HCT116 (cell line): Measurements from ENCODE around the gene PKD2L1. TPM values are rescaled to one million over a fixed set of nuclear protein-coding genes. Genes with fewer than 3 reads are reported as not detected.
A peak's percentile ranks its signal among the peaks of the same experiment; 100 is the strongest.

ENCODE experiments used
- ATAC-seq: fragments of 200-7000 bp; cut with Tn5 transposase; 2 replicates; pipeline ENCODE4 v1.9.1; 2020; ENCODE audit warnings: mild to moderate bottlenecking, moderate library complexity
- BruUV-seq: library from RNA; stranded (reverse); fragments of 400-500 nt; replicated peaks from 2 replicates; lab custom pipeline; 2021; lab: Mats Ljungman, UMichigan
- CTCF ChIA-PET: fragments of 300-600 bp; sonication (Branson Sonifier 250); formaldehyde crosslinking; loops from one replicate; lab custom pipeline; 2021; ENCODE audit warnings: antibody characterized with exemption; lab: Charles Lee
- POLR2A ChIA-PET: fragments of 300-600, 350-600 bp; sonication (Branson Sonifier 250); formaldehyde crosslinking; loops from one replicate; lab custom pipeline; 2021; ENCODE audit warnings: antibody characterized with exemption; lab: Charles Lee
- RAD21 ChIA-PET, 2 experiments: fragments of 300-600 bp; sonication (Branson Sonifier 250); formaldehyde crosslinking; loops; one replicate each; lab custom pipeline; 2023; ENCODE audit warnings: low total read pairs in 2 of 2; ENCODE audit not compliant: uncharacterized antibody in 2 of 2, unreplicated experiment in 2 of 2, low non-redundant PET in 1 of 2; lab: Charles Lee
- DNase-seq: peaks from one replicate; pipeline ENCODE4 v3.0.0-alpha.2; 2010; ENCODE audit warnings: low read depth, low spot score
- H2AFZ ChIP-seq: fragments of 200-600 bp; shearing (Covaris generic), sonication (generic); 2 replicates; pipeline ENCODE4 v1.6.1; 2017; ENCODE audit warnings: low read depth, mixed run types, mixed read lengths, antibody characterized with exemption, low read length; ENCODE audit not compliant: poor library complexity, severe bottlenecking
- H3K27ac ChIP-seq: 2 replicates; pipeline ENCODE4 v1.5.1; 2012; ENCODE audit warnings: low read depth, low read length
- H3K27me3 ChIP-seq: fragments of 200-600 bp; sonication (generic); 2 replicates; pipeline ENCODE4 v1.6.1; 2016; ENCODE audit warnings: mixed run types, low read length, mixed read lengths; ENCODE audit not compliant: insufficient read depth
- H3K36me3 ChIP-seq, 2 experiments: fragments of 200-500 bp in 1 of 2; fragments of 200-600 bp in 1 of 2; sonication (Bioruptor generic) in 1 of 2; sonication (generic) in 1 of 2; 2 replicates each; pipeline versions ENCODE4 v1.5.1 to v1.6.1; 2014 to 2016; ENCODE audit warnings: low read length in 2 of 2, inconsistent platforms in 1 of 2, mixed read lengths in 1 of 2, mixed run types in 1 of 2; ENCODE audit not compliant: insufficient read depth in 2 of 2, control insufficient read depth in 1 of 2
- H3K4me1 ChIP-seq, 2 experiments: fragments of 200-600 bp in 1 of 2; sonication (generic) in 1 of 2; 2 replicates each; pipeline versions ENCODE4 v1.5.1 to v1.6.1; 2012 to 2017; ENCODE audit warnings: low read length in 2 of 2, inconsistent platforms in 1 of 2, mild to moderate bottlenecking in 1 of 2, mixed read lengths in 1 of 2, mixed run types in 1 of 2, moderate library complexity in 1 of 2; ENCODE audit not compliant: insufficient read depth in 2 of 2, control insufficient read depth in 1 of 2
- H3K4me2 ChIP-seq: fragments of 200-600 bp; sonication (generic); 2 replicates; pipeline ENCODE4 v1.6.1; 2017; ENCODE audit warnings: mixed run types, low read length, mixed read lengths
- H3K4me3 ChIP-seq, 2 experiments: fragments of 200-600 bp in 1 of 2; sonication (generic) in 1 of 2; replicated peaks in 1 of 2; 2 replicates each; pipeline ENCODE4 v1.5.1; 2011 to 2016; ENCODE audit warnings: low read length in 2 of 2, control low read depth in 1 of 2, low read depth in 1 of 2, mild to moderate bottlenecking in 1 of 2, mixed read lengths in 1 of 2, mixed run types in 1 of 2
- H3K79me2 ChIP-seq: fragments of 200-600 bp; sonication (generic); 2 replicates; pipeline ENCODE4 v1.6.1; 2017; ENCODE audit warnings: mild to moderate bottlenecking, mixed run types, low read length, moderate library complexity, mixed read lengths; ENCODE audit not compliant: insufficient read depth
- H3K9ac ChIP-seq: fragments of 200-600 bp; sonication (generic); 2 replicates; pipeline ENCODE4 v1.6.1; 2016; ENCODE audit warnings: low read length, mixed read lengths
- H3K9me2 ChIP-seq: fragments of 200-600 bp; sonication (generic), shearing (Covaris generic); 2 replicates; pipeline ENCODE4 v1.6.1; 2017; ENCODE audit warnings: mixed run types, mild to moderate bottlenecking, moderate library complexity; ENCODE audit not compliant: insufficient read depth
- H3K9me3 ChIP-seq, 2 experiments: fragments of 200-500 bp in 1 of 2; fragments of 200-600 bp in 1 of 2; sonication (Bioruptor generic) in 1 of 2; sonication (generic) in 1 of 2; 2 replicates each; pipeline ENCODE4 v1.6.1; 2014 to 2017; ENCODE audit warnings: low read length in 2 of 2, mixed read lengths in 2 of 2, inconsistent platforms in 1 of 2, low read depth in 1 of 2, mild to moderate bottlenecking in 1 of 2, mixed run types in 1 of 2, moderate library complexity in 1 of 2; ENCODE audit not compliant: control insufficient read depth in 1 of 2, insufficient read depth in 1 of 2
- H4K20me1 ChIP-seq: fragments of 200-600 bp; sonication (generic), shearing (Covaris generic); 2 replicates; pipeline ENCODE4 v1.6.1; 2017; ENCODE audit warnings: mixed run types, mild to moderate bottlenecking, moderate library complexity; ENCODE audit not compliant: insufficient read depth
- CEBPB ChIP-seq: IDR thresholded peaks from 2 replicates; pipeline ENCODE4 v1.6.1; 2012; ENCODE audit warnings: low read depth
- EZH2 ChIP-seq: fragments of 200-600 bp; sonication (generic); IDR thresholded peaks from 2 replicates; pipeline ENCODE4 v1.6.1; 2017; ENCODE audit warnings: antibody characterized with exemption, mixed run types
- EZH2phosphoT487 ChIP-seq: fragments of 200-600 bp; IDR thresholded peaks from 2 replicates; pipeline ENCODE4 v1.6.1; 2018; ENCODE audit warnings: antibody characterized with exemption, borderline replicate concordance
- JUND ChIP-seq: IDR thresholded peaks from 2 replicates; pipeline ENCODE4 v1.6.1; 2012
- SIN3A ChIP-seq: IDR thresholded peaks from 2 replicates; pipeline ENCODE4 v1.6.1; 2012; ENCODE audit warnings: low read depth
- ZFX ChIP-seq: fragments of 450-650 bp; IDR thresholded peaks from 2 replicates; pipeline ENCODE4 v1.6.1; 2017
- ZNF274 ChIP-seq: fragments of 200-500 bp; sonication (Bioruptor generic); IDR thresholded peaks from 2 replicates; pipeline ENCODE4 v1.6.1; 2014; ENCODE audit warnings: mild to moderate bottlenecking, low read depth, low read length, inconsistent platforms
- intact Hi-C: fragments of 100-400 bp; cut with micrococcal nuclease; formaldehyde crosslinking; loops from 2 replicates; pipeline ENCODE4 v1.10.0; 2022
- total RNA-seq: library from RNA; stranded (reverse); gene quantifications from one replicate; pipeline ENCODE4 v1.2.1, GENCODE V29; 2021; ENCODE audit not compliant: unreplicated experiment
- TF ChIP-seq, protein P1 (sequence below), 3 experiments: fragments of 200-600 bp in 1 of 3; sonication (generic) in 1 of 3; IDR thresholded peaks in 2 of 3; conservative IDR thresholded peaks in 1 of 3; 2 replicates each; pipeline ENCODE4 v1.5.1; 2012 to 2017; ENCODE audit warnings: low read depth in 2 of 3, low read length in 2 of 3, antibody characterized with exemption in 1 of 3, borderline replicate concordance in 1 of 3, control low read depth in 1 of 3, mild to moderate bottlenecking in 1 of 3, mixed read lengths in 1 of 3, mixed run types in 1 of 3, moderate library complexity in 1 of 3; ENCODE audit not compliant: insufficient read depth in 1 of 3
- TF ChIP-seq, protein P2 (sequence below): IDR thresholded peaks from 2 replicates; pipeline ENCODE4 v1.6.1; 2012
- TF ChIP-seq, protein P3 (sequence below): IDR thresholded peaks from 2 replicates; pipeline ENCODE4 v1.6.1; 2012
- TF ChIP-seq, protein P4 (sequence below): IDR thresholded peaks from 2 replicates; pipeline ENCODE4 v1.6.1; 2011; ENCODE audit warnings: mild to moderate bottlenecking, low read length, moderate library complexity; ENCODE audit not compliant: insufficient replicate concordance; ENCODE audit errors: extremely low read depth

Gene PKD2L1
- total RNA-seq, 1 experiment from 2014 or later, result 0.17 TPM

DNA sequence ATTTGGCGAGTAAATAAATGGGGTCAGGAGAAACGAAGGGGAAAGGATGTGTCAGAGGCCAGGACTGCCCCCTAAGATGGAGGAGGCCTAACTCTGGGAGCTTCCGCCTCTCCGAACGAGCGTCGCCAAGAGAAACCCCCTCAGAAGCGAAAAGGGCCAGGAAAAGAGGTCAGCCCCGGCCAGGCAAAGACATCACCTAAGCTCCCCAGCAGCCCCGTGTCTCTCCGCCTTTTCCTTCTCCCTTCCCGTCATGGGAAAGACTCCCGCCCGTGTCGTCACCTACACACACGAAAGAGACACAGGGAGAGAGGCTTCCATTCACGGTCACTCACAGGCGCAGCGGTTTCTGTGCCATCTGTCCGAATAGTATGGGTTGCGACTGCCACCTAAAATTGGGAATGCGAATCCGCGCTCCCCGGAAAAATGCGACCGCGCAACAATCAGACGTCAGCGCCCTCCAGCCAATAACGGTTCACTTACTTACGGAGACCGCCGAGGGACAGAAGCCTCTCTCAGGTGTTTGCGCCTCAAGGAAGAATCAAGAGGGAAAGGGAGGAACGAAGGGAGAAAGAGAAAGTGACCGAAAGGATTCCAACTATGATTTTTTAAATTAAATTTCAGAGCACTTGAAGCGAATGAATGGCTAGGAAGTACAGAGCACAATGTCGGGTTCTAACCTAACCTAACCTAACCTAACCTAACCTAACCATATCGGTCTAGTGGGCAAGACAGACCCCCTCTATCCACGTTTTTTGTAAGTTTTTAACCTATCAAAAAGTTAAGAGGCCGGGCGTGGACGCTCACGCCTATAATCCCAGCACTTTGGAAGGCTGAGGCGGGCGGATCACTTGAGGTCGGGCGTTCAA is 62.6 kb downstream of the PKD2L1 start, which contains the start of gene CWF19L1 (continued):
- TF ChIP-seq, protein P1, sequence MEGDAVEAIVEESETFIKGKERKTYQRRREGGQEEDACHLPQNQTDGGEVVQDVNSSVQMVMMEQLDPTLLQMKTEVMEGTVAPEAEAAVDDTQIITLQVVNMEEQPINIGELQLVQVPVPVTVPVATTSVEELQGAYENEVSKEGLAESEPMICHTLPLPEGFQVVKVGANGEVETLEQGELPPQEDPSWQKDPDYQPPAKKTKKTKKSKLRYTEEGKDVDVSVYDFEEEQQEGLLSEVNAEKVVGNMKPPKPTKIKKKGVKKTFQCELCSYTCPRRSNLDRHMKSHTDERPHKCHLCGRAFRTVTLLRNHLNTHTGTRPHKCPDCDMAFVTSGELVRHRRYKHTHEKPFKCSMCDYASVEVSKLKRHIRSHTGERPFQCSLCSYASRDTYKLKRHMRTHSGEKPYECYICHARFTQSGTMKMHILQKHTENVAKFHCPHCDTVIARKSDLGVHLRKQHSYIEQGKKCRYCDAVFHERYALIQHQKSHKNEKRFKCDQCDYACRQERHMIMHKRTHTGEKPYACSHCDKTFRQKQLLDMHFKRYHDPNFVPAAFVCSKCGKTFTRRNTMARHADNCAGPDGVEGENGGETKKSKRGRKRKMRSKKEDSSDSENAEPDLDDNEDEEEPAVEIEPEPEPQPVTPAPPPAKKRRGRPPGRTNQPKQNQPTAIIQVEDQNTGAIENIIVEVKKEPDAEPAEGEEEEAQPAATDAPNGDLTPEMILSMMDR (IDR thresholded peaks at IDR 0.05 in 2 of 3, conservative IDR thresholded peaks at IDR 0.05 in 1 of 3; ENCODE audit: borderline replicate concordance in 1 of 3, insufficient read depth in 1 of 3, low read depth in 2 of 3, low read length in 2 of 3), result no peak
- TF ChIP-seq EZH2phosphoT487, result no peak
- TF ChIP-seq ZNF274, result no peak
- TF ChIP-seq, all 23 proteins: peak for 10

DNA sequence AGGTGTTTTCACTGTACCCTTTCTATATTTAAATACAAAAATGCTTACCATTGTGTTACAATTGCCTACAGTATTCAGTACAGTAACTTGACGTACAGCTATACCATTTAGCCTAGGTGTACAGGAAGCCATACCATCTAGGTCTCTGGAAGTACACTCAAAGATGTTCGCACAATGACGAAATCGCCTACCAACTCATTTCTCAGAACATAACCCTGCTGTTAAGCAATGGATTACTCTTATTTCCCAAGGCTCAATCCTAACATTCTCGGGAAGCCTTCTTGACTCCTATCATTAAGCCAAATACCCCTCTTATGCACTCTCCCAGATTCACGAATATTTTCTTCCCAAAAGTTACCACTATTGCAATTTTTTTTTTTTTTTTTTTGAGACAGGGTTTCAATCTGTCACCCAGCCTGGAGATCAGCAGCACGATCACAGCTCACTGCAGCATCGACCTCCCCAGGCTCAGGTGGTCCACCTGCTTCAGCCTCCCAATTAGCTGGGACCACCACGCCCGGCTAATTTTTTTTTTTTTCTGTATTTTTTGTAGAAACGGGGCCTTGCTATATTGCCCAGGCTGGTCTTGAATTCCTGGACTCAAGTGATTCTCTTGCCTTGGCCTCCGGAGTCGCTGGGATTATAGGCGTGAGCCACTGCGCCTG is 64.1 kb downstream of the PKD2L1 start:
- no peaks in the 10 kb centered on the region for H3K9me2 ChIP-seq
- H3K79me2 ChIP-seq, result peaks cover 53% of the 10 kb centered on the region
- CTCF ChIA-PET, result no interaction called here
- H3K9me3 ChIP-seq, result no peaks in the 10 kb centered on the region
- BruUV-seq, result no TSS peak
- no peak overlapping the region for H3K27ac ChIP-seq
- no peak for ATAC-seq
- H3K27me3 ChIP-seq, result no peaks in the 10 kb centered on the region
- TF ChIP-seq, protein P2, sequence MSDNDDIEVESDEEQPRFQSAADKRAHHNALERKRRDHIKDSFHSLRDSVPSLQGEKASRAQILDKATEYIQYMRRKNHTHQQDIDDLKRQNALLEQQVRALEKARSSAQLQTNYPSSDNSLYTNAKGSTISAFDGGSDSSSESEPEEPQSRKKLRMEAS, result no peak
- TF ChIP-seq SIN3A, result no peak
- no peak for TF ChIP-seq ZFX
- TF ChIP-seq CEBPB, result no peak
- no peak for TF ChIP-seq EZH2
- TF ChIP-seq, protein P3, sequence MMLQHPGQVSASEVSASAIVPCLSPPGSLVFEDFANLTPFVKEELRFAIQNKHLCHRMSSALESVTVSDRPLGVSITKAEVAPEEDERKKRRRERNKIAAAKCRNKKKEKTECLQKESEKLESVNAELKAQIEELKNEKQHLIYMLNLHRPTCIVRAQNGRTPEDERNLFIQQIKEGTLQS, result no peak
- no peak for TF ChIP-seq ZNF274
- TF ChIP-seq, protein P4, sequence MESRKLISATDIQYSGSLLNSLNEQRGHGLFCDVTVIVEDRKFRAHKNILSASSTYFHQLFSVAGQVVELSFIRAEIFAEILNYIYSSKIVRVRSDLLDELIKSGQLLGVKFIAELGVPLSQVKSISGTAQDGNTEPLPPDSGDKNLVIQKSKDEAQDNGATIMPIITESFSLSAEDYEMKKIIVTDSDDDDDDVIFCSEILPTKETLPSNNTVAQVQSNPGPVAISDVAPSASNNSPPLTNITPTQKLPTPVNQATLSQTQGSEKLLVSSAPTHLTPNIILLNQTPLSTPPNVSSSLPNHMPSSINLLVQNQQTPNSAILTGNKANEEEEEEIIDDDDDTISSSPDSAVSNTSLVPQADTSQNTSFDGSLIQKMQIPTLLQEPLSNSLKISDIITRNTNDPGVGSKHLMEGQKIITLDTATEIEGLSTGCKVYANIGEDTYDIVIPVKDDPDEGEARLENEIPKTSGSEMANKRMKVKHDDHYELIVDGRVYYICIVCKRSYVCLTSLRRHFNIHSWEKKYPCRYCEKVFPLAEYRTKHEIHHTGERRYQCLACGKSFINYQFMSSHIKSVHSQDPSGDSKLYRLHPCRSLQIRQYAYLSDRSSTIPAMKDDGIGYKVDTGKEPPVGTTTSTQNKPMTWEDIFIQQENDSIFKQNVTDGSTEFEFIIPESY, result no peak
- no peak for TF ChIP-seq JUND
- TF ChIP-seq, all 23 proteins: peak for 0
- POLR2A ChIA-PET, result interaction anchor here (1.0 kb wide), 1 partner anchor 9 kb away, joined by 4 read pairs; no protein-coding TSS in a partner anchor
- Histone ChIP-seq H3K4me2 (peak overlapping the region; percentile 86), H3K4me3 (peak overlapping the region; percentile 84 to 98), H3K36me3 (peaks cover 0 to 9% of the 10 kb centered on the region in 2 experiments; a peak in 2 of 4 replicates), H3K9ac (peak overlapping the region; percentile 87), H4K20me1 (no peaks in the 10 kb centered on the region), H3K4me1 (peaks cover 6 to 17% of the 10 kb centered on the region in 2 experiments; a peak in 3 of 4 replicates), H2AFZ (no peak overlapping the region)
- intact Hi-C loops, result no loop called here
- no peak for DNase-seq
- RAD21 ChIA-PET, result no interaction called here
